NCI-H82 treated with DMSO at 0.1 percent for 48 hours (cell line): ENCODE measurements around the gene AFAP1L1.

Experiments used
- DNase-seq: peaks from one replicate; lab custom pipeline; 2025; ENCODE audit not compliant: unreplicated experiment; lab: John Stamatoyannopoulos, UW

Gene AFAP1L1

GRCh38 chr5:149370878-149371277 lies 99.2 kb downstream of the AFAP1L1 start:
- DNase-seq = no peak

DNA sequence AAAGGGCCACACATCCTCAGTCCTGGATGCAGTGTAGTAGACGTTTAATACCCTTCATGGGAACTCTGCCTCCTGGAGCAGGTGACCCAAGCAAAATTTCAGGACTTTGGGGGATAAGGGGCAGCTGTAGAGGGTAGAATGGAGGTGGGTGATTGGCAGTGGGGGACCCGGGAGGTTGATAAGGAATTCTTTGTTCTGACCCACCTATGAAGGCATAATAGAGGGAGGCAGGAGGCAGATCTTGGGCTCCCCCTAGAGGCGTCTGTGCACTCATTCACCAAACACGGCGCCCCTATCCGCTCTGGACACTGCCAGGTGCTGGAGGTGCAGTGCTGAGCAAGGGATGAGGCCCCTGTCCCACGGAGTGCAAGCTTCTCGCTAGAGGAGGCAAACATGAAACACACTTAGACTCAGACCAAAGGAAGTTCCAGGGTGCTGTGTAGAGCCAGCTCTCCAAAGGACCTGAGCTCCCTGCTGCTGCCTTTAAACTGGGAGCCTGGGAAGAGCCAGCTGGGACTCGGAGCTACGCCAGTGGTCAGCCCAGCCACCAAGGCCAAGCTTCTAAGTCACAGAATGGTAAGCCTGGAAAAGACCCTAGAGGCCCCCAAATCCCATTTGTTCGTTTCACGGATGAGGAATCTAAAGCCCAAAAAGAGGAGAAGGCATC lies 99.8 kb downstream of the AFAP1L1 start:
- peak; percentile 45 for DNase-seq

- DNase-seq = no peak
These were observed 100.6 kb downstream of the AFAP1L1 start for GRCh38 chr5:149372076-149372795.

DNA sequence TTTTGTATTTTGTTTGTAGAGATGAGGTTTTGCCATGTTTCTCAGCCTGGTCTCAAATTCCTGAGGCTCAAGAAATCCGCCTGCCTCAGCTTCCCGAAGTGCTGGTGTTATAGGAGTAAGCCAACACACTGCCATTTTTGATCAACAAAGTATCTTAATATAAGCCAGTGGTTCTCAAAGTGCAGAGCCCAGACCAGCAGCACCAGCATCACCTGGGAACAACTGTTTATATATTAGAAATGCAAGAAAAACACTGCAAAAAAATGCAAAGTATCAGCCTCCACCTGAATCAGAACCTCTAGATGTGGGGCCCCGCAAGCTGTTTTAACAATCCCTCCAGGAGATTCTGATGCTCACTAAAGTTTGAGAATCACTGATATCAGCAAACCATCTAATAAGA lies 101.3 kb downstream of the AFAP1L1 start:
- DNase-seq = no peak

DNA sequence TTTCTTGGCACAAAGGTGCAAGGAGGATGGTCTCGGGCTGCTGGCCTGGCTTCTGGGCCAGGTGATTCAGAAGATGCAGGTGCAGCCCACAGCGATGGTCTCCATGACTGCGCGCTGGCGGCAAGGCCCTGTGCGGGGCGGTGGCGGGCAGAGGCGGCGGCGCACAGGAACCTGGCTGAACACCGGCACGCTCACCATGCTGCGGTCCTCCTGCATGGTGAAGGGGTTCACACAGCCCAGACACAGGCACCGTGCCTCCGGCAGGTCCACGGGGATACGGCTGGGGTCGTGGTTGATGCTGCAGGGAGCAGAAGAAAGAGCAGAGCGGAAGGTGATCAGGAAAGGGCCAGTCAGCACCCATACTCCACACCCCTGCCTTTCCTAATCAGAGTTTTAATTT lies 102.6 kb downstream of the AFAP1L1 start:
- DNase-seq = no peak

GRCh38 chr5:149374801-149375200 lies 103.1 kb downstream of the AFAP1L1 start:
- DNase-seq = peak; percentile 19

DNA sequence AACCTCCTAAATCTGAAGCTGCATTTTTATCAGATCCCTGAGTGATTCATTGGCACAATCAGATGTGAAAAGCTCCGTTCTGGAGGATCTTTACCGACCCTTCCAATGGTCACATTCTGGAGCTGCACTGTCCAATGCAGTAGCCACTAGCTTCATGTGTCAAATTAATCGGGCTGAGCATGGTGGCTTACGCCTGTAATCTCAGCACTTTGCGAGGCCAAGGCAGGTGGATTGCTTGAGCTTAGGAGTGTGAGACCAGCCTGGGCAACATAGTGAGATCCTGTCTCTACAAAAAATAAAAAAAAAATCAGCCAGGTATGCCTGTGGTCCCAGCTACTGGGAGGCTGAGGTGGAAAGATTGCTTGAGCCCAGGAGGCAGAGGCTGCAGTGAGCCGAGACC lies 103.8 kb downstream of the AFAP1L1 start:
- no peak for DNase-seq

DNA sequence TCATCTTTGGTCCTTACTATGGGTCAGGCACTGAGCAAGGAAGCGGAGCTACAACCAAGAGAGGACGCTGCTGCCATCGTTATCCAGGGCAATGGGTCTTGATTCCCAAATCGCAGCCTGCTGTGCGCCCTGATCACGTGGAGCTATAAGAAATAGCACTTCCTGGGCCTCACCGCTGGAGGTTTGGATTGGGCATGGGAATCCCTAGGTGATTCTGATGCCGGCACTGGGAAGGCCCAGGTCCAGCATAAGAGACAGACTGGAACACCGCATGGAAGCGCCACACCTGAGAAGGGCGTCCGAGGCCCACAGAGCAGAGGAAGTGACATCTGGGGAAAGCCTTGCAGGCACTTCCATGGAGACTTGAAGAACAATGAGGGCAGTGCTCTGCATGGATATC lies 104.4 kb downstream of the AFAP1L1 start:
- DNase-seq = no peak

GRCh38 chr5:149376711-149377447 lies 105.2 kb downstream of the AFAP1L1 start:
- no peak for DNase-seq

- no peak for DNase-seq
These were observed 106.7 kb downstream of the AFAP1L1 start for GRCh38 chr5:149378241-149378820.

GRCh38 chr5:149379177-149379761 lies 107.6 kb downstream of the AFAP1L1 start, which contains the start of gene IL17B:
IL17B (minus strand) TSS chr5:149379292; CDS start chr5:149379225, 67 bp downstream.
- no peak for DNase-seq

- no peak for DNase-seq
These were observed 108.2 kb downstream of the AFAP1L1 start for GRCh38 chr5:149379818-149380374.

- DNase-seq = no peak
These were observed 108.9 kb downstream of the AFAP1L1 start for GRCh38 chr5:149380466-149381121.

GRCh38 chr5:149381261-149381985 lies 109.8 kb downstream of the AFAP1L1 start:
- no peak for DNase-seq

GRCh38 chr5:149381986-149382338 lies 110.3 kb downstream of the AFAP1L1 start:
- peak; percentile 34 for DNase-seq

- DNase-seq = no peak
These were observed 111.0 kb downstream of the AFAP1L1 start for GRCh38 chr5:149382517-149383220.

- no peak for DNase-seq
These were observed 111.7 kb downstream of the AFAP1L1 start for GRCh38 chr5:149383399-149383798.

DNA sequence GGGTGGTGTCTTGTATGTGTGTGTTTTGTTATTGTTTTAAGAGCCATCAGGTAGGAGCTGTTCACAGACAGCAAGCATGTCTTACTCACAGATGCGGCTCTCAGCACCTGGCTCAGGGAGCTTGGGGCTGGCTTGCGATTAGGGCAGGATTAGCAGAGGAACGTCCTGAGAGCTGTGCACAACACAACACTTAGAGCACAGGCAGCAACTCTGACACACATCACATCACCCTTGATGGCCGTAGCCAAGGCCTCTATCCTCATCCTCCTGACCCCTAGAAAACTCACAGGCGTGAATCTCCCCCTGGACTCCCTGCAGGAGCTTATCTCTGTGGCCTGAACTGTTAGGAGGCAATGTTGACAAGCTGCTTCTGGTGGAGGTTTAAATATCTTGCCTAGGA lies 114.5 kb downstream of the AFAP1L1 start:
- peak; percentile 57 for DNase-seq

GRCh38 chr5:149387081-149387631 lies 115.5 kb downstream of the AFAP1L1 start:
- DNase-seq = no peak
